ENCODE data around the gene STAB2. TPM values are rescaled to one million over a fixed set of nuclear protein-coding genes. Genes with fewer than 3 reads are reported as not detected.

The STAB2 gene
- total RNA-seq, 1 experiment from 2014 or later = not detected

DNA sequence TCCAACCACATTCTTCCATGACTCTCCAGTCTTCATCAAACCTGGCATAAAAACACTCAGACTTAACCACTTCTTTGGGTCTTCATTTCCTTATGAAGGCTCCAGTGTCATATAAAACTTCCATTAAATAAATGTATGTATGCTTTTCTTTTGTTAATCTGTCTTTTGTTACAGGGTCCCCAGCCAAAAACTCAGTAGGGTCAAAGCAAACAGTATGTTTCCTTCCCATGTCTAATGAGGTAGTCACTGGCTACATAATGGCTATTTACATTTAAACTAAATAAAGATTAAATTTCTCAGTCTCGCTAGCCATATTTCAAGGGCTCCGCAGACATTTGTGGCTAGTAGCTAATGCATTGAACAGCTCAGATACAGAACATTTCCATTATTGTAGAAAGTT, 40.1 kb upstream of the STAB2 start:
- Histone ChIP-seq H3K9ac (ENCODE audit: low read length) (no peak overlapping the region), H2AFZ (ENCODE audit: low read depth, low read length, poor library complexity, severe bottlenecking) (no peak overlapping the region), H3K79me2 (ENCODE audit: insufficient read depth, low read length) (no peaks in the 10 kb centered on the region), H3K27me3 (ENCODE audit: insufficient read depth, low read length) (no peaks in the 10 kb centered on the region), H3K4me2 (ENCODE audit: low read length) (no peak overlapping the region), H4K20me1 (ENCODE audit: insufficient read depth) (no peaks in the 10 kb centered on the region), H3K4me3 (replicated peaks in 1 of 2; ENCODE audit: low read depth in 1 of 2, low read length in 2 of 2) (no peak overlapping the region), H3K9me2 (ENCODE audit: insufficient read depth) (no peaks in the 10 kb centered on the region), H3K9me3 (ENCODE audit: control insufficient read depth in 1 of 2, insufficient read depth in 1 of 2, low read depth in 1 of 2, low read length in 2 of 2) (no peaks in the 10 kb centered on the region), H3K4me1 (ENCODE audit: control insufficient read depth in 1 of 2, insufficient read depth in 2 of 2, low read length in 2 of 2) (no peaks in the 10 kb centered on the region), H3K27ac (ENCODE audit: low read depth, low read length) (no peak overlapping the region), H3K36me3 (ENCODE audit: control insufficient read depth in 1 of 2, insufficient read depth in 2 of 2, low read length in 2 of 2) (no peaks in the 10 kb centered on the region)
- DNase-seq (ENCODE audit: low read depth, low spot score) (no peak), ATAC-seq (no peak)
- CTCF ChIA-PET = interaction anchor here (0.8 to 3.6 kb wide), 4 partner anchors 86 to 668 kb away, joined by 3 to 22 read pairs (median 4); no protein-coding TSS in a partner anchor
- TF ChIP-seq CBX3 (IDR thresholded peaks at IDR 0.05; ENCODE audit: low read depth) (no peak), EGR1 (IDR thresholded peaks at IDR 0.05; ENCODE audit: low read depth) (no peak), POLR2AphosphoS5 (IDR thresholded peaks at IDR 0.05; ENCODE audit: low read depth, low read length) (no peak), CEBPB (IDR thresholded peaks at IDR 0.05; ENCODE audit: low read depth) (no peak), SP1 (IDR thresholded peaks at IDR 0.05; ENCODE audit: low read depth) (no peak), EZH2phosphoT487 (IDR thresholded peaks at IDR 0.05; ENCODE audit: borderline replicate concordance) (no peak), SRF (IDR thresholded peaks at IDR 0.05; ENCODE audit: low read depth) (no peak), SIN3A (IDR thresholded peaks at IDR 0.05; ENCODE audit: low read depth) (no peak), POLR2A (IDR thresholded peaks at IDR 0.05; ENCODE audit: borderline replicate concordance, extremely low read depth, insufficient read depth, insufficient read length) (no peak), ZNF274 (IDR thresholded peaks at IDR 0.05; ENCODE audit: low read depth, low read length) (no peak)
- TF ChIP-seq, protein P1, sequence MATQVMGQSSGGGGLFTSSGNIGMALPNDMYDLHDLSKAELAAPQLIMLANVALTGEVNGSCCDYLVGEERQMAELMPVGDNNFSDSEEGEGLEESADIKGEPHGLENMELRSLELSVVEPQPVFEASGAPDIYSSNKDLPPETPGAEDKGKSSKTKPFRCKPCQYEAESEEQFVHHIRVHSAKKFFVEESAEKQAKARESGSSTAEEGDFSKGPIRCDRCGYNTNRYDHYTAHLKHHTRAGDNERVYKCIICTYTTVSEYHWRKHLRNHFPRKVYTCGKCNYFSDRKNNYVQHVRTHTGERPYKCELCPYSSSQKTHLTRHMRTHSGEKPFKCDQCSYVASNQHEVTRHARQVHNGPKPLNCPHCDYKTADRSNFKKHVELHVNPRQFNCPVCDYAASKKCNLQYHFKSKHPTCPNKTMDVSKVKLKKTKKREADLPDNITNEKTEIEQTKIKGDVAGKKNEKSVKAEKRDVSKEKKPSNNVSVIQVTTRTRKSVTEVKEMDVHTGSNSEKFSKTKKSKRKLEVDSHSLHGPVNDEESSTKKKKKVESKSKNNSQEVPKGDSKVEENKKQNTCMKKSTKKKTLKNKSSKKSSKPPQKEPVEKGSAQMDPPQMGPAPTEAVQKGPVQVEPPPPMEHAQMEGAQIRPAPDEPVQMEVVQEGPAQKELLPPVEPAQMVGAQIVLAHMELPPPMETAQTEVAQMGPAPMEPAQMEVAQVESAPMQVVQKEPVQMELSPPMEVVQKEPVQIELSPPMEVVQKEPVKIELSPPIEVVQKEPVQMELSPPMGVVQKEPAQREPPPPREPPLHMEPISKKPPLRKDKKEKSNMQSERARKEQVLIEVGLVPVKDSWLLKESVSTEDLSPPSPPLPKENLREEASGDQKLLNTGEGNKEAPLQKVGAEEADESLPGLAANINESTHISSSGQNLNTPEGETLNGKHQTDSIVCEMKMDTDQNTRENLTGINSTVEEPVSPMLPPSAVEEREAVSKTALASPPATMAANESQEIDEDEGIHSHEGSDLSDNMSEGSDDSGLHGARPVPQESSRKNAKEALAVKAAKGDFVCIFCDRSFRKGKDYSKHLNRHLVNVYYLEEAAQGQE (IDR thresholded peaks at IDR 0.05; ENCODE audit: low read depth) = no peak
- TF ChIP-seq, protein P2, sequence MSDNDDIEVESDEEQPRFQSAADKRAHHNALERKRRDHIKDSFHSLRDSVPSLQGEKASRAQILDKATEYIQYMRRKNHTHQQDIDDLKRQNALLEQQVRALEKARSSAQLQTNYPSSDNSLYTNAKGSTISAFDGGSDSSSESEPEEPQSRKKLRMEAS (IDR thresholded peaks at IDR 0.05) = no peak
- TF ChIP-seq, protein P3, sequence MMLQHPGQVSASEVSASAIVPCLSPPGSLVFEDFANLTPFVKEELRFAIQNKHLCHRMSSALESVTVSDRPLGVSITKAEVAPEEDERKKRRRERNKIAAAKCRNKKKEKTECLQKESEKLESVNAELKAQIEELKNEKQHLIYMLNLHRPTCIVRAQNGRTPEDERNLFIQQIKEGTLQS (IDR thresholded peaks at IDR 0.05) = no peak
- RAD21 ChIA-PET (ENCODE audit: low non-redundant PET in 1 of 2, low total read pairs in 2 of 2, uncharacterized antibody in 2 of 2, unreplicated experiment in 2 of 2) = interaction anchor here in 1 of 2 experiments (0.6 kb wide), 1 partner anchor 1784 kb away, joined by 4 read pairs; the partner anchor contains the start of gene C12orf75
- intact Hi-C loops (cut with micrococcal nuclease) = loop anchor here (5.0 kb wide), 1 partner anchor 650 kb away; no protein-coding TSS in a partner anchor
- POLR2A ChIA-PET = no interaction called here
- BruUV-seq (replicated peaks) = no TSS peak
